Caki2 (cell line): ENCODE measurements around the gene P2RX4. TPM values are rescaled to one million over a fixed set of nuclear protein-coding genes. Genes with fewer than 3 reads are reported as not detected.
"Not testable (repeated sequence)": the region's sequence is repeated elsewhere in the genome, so short reads cannot be mapped to it uniquely, and the experiment has no call there.

ENCODE experiments used
- DNase-seq: peaks from one replicate; pipeline ENCODE4 v3.0.0-alpha.2; 2015; ENCODE audit warnings: low read depth
- in situ Hi-C: cut with HindIII; loops from 2 replicates; pipeline ENCODE4 v1.10.0; 2016; ENCODE audit warnings: low sequenced_read_pairs, low pct_unique_long_range_greater_than_20kb, mixed read lengths
- total RNA-seq: library from RNA; depleted of rRNA; stranded (reverse); fragments of >200 nt; shearing (Covaris generic); gene quantifications from 2 replicates; pipeline ENCODE4 v1.2.3, GENCODE V29; 2014; ENCODE audit warnings: low replicate concordance; rRNA removed

P2RX4 gene
- total RNA-seq, 1 experiment from 2014 or later = 166 TPM

- DNase-seq, in situ Hi-C loops: not testable (repeated sequence)
These were observed 71.2 kb downstream of the P2RX4 start for GRCh38 chr12:121281116-121281515.

- no peak for DNase-seq
- in situ Hi-C loops = no loop called here
These were observed 72.3 kb downstream of the P2RX4 start for GRCh38 chr12:121282072-121282742.

GRCh38 chr12:121282910-121283309 lies 73.0 kb downstream of the P2RX4 start:
- in situ Hi-C loops, DNase-seq: not testable (repeated sequence)

GRCh38 chr12:121283388-121283787 lies 73.5 kb downstream of the P2RX4 start:
- in situ Hi-C loops = no loop called here
- DNase-seq = no peak

Other genes with a start within 250 kb of the P2RX4 start
- gene HNF1A, start 231.6 kb upstream of the P2RX4 start, total RNA-seq = 7.0 and 8.7 TPM in 2 replicates
- 29.0 and 34.3 TPM in 2 replicates for gene C12orf43, start 193.6 kb upstream of the P2RX4 start, total RNA-seq
- 28.3 and 30.3 TPM in 2 replicates for gene OASL, start 170.9 kb upstream of the P2RX4 start, total RNA-seq
- 0.93 and 1.2 TPM in 2 replicates for gene P2RX7, start 77.3 kb upstream of the P2RX4 start, total RNA-seq
- gene CAMKK2, start 86.6 kb downstream of the P2RX4 start, total RNA-seq = 28.5 and 39.4 TPM in 2 replicates
- 124 and 145 TPM in 2 replicates for gene ANAPC5, start 142.3 kb downstream of the P2RX4 start, total RNA-seq
- gene RNF34, start 190.0 kb downstream of the P2RX4 start, total RNA-seq = 37.0 and 47.9 TPM in 2 replicates